Measurements from ENCODE around the gene DNAI7. TPM values are rescaled to one million over a fixed set of nuclear protein-coding genes. Genes with fewer than 3 reads are reported as not detected.

The DNAI7 gene
- polyA plus RNA-seq, 1 donor from 2014 or later = 1.3 TPM

DNA sequence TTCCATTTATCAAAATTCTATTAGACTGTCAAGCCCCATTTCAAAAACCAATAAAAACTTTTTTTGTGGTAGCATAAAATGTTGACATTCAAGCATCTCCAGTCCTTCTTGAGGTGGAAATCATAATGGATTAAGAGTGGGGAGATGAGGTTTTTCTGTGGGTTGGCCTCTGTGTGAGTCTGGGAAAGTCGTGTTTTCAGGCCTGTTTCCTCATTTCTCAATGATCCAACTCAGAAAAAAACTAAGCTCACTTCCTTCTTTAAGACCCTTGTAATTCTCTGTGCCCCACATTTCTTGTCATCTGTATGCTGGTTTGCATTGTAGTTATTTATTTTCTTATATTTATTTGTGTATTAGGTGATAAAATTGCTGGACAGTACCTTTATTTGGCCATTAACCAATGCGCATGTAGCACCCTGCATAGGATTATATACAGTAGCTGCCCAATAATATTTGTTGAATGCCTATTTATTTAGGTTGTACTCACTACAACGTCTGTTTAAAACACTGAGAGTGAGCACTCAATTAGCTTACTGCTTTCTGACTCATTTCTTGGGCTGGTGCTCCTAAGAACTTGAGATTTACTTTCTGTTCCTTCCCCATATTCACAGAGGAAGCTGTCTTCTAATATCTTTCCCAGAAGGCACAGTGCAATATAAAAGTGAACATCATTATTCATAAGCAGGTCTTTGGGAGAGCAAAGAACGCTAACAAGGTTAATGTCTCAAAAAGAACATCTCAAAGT is 121.9 kb downstream of the DNAI7 start:
- TF ChIP-seq MXI1 (conservative IDR thresholded peaks at IDR 0.05; ENCODE audit: poor library complexity, severe bottlenecking) = no peak
- TF ChIP-seq TAF1 (IDR thresholded peaks at IDR 0.05; ENCODE audit: low read depth) = no peak
- no peak for TF ChIP-seq SMC3 (conservative IDR thresholded peaks at IDR 0.05; ENCODE audit: poor library complexity)
- TF ChIP-seq RAD21 (conservative IDR thresholded peaks at IDR 0.05) = no peak
- no peak for TF ChIP-seq POLR2AphosphoS5 (IDR thresholded peaks at IDR 0.05)
- no peak for TF ChIP-seq EP300 (conservative IDR thresholded peaks at IDR 0.05; ENCODE audit: poor library complexity, severe bottlenecking)
- TF ChIP-seq, protein P1, sequence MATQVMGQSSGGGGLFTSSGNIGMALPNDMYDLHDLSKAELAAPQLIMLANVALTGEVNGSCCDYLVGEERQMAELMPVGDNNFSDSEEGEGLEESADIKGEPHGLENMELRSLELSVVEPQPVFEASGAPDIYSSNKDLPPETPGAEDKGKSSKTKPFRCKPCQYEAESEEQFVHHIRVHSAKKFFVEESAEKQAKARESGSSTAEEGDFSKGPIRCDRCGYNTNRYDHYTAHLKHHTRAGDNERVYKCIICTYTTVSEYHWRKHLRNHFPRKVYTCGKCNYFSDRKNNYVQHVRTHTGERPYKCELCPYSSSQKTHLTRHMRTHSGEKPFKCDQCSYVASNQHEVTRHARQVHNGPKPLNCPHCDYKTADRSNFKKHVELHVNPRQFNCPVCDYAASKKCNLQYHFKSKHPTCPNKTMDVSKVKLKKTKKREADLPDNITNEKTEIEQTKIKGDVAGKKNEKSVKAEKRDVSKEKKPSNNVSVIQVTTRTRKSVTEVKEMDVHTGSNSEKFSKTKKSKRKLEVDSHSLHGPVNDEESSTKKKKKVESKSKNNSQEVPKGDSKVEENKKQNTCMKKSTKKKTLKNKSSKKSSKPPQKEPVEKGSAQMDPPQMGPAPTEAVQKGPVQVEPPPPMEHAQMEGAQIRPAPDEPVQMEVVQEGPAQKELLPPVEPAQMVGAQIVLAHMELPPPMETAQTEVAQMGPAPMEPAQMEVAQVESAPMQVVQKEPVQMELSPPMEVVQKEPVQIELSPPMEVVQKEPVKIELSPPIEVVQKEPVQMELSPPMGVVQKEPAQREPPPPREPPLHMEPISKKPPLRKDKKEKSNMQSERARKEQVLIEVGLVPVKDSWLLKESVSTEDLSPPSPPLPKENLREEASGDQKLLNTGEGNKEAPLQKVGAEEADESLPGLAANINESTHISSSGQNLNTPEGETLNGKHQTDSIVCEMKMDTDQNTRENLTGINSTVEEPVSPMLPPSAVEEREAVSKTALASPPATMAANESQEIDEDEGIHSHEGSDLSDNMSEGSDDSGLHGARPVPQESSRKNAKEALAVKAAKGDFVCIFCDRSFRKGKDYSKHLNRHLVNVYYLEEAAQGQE (IDR thresholded peaks at IDR 0.05; ENCODE audit: borderline replicate concordance) = no peak
- TF ChIP-seq, protein P2, sequence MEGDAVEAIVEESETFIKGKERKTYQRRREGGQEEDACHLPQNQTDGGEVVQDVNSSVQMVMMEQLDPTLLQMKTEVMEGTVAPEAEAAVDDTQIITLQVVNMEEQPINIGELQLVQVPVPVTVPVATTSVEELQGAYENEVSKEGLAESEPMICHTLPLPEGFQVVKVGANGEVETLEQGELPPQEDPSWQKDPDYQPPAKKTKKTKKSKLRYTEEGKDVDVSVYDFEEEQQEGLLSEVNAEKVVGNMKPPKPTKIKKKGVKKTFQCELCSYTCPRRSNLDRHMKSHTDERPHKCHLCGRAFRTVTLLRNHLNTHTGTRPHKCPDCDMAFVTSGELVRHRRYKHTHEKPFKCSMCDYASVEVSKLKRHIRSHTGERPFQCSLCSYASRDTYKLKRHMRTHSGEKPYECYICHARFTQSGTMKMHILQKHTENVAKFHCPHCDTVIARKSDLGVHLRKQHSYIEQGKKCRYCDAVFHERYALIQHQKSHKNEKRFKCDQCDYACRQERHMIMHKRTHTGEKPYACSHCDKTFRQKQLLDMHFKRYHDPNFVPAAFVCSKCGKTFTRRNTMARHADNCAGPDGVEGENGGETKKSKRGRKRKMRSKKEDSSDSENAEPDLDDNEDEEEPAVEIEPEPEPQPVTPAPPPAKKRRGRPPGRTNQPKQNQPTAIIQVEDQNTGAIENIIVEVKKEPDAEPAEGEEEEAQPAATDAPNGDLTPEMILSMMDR (IDR thresholded peaks at IDR 0.05; ENCODE audit: poor library complexity, severe bottlenecking) = no peak
- no peak for TF ChIP-seq EZH2 (IDR thresholded peaks at IDR 0.05; ENCODE audit: borderline replicate concordance, insufficient read depth, low read length, poor library complexity, severe bottlenecking)
- H3K9me3 ChIP-seq (ENCODE audit: low read length) = no peaks in the 10 kb centered on the region
- no peak overlapping the region for H3K27ac ChIP-seq (ENCODE audit: low read length)
- H3F3A ChIP-seq (ENCODE audit: insufficient read depth, low read length, poor library complexity, severe bottlenecking) = no peaks in the 10 kb centered on the region
- H3K36me3 ChIP-seq (ENCODE audit: insufficient read depth, low read length) = no peaks in the 10 kb centered on the region
- H3K9ac ChIP-seq (ENCODE audit: low read length) = no peak overlapping the region
- H4K20me1 ChIP-seq (ENCODE audit: insufficient read depth) = no peaks in the 10 kb centered on the region
- no peaks in the 10 kb centered on the region for H3K27me3 ChIP-seq (ENCODE audit: insufficient read depth, low read depth, low read length)
- H2AFZ ChIP-seq (ENCODE audit: low read depth, low read length) = no peak overlapping the region
- H3K4me2 ChIP-seq (ENCODE audit: low read length) = no peak overlapping the region
- H3K4me3 ChIP-seq (ENCODE audit: low read length) = no peak overlapping the region
- H3K79me2 ChIP-seq (replicated peaks; ENCODE audit: insufficient read depth, low read length) = no peaks in the 10 kb centered on the region
- no peaks in the 10 kb centered on the region for H3K9me2 ChIP-seq (ENCODE audit: insufficient read depth, low read length)

DNA sequence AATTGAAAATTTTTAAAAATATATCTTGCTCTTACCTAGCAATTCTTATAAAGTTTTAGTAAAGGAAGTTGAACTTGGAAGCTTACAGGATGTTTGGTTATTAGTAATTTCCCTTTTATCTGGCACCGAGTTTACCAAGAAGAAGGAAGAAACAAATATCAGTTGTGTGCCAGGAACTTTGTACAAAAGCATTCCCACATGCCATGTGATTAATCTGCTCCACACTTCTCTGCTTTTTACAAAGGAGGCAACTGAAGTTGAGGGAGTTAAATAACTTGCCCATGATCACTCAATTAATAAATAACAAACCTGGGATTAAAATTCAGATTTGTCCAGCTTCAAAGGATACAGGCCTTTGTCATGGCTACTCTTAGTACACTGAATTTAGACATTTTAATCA is 123.6 kb downstream of the DNAI7 start:
- no peaks in the 10 kb centered on the region for H3K27me3 ChIP-seq (ENCODE audit: insufficient read depth, low read depth, low read length)
- H3K4me3 ChIP-seq (ENCODE audit: low read length) = no peak overlapping the region
- H4K20me1 ChIP-seq (ENCODE audit: insufficient read depth) = no peaks in the 10 kb centered on the region
- H2AFZ ChIP-seq (ENCODE audit: low read depth, low read length) = no peak overlapping the region
- no peak overlapping the region for H3K9ac ChIP-seq (ENCODE audit: low read length)
- H3K9me3 ChIP-seq (ENCODE audit: low read length) = no peaks in the 10 kb centered on the region
- H3F3A ChIP-seq (ENCODE audit: insufficient read depth, low read length, poor library complexity, severe bottlenecking) = no peaks in the 10 kb centered on the region
- H3K79me2 ChIP-seq (replicated peaks; ENCODE audit: insufficient read depth, low read length) = no peaks in the 10 kb centered on the region
- no peak for TF ChIP-seq TAF1 (IDR thresholded peaks at IDR 0.05; ENCODE audit: low read depth)
- TF ChIP-seq, protein P2 (IDR thresholded peaks at IDR 0.05; ENCODE audit: poor library complexity, severe bottlenecking) = no peak
- no peak for TF ChIP-seq EZH2 (IDR thresholded peaks at IDR 0.05; ENCODE audit: borderline replicate concordance, insufficient read depth, low read length, poor library complexity, severe bottlenecking)
- TF ChIP-seq, protein P1 (IDR thresholded peaks at IDR 0.05; ENCODE audit: borderline replicate concordance) = no peak
- no peak for TF ChIP-seq RAD21 (conservative IDR thresholded peaks at IDR 0.05)
- TF ChIP-seq MXI1 (conservative IDR thresholded peaks at IDR 0.05; ENCODE audit: poor library complexity, severe bottlenecking) = no peak
- TF ChIP-seq EP300 (conservative IDR thresholded peaks at IDR 0.05; ENCODE audit: poor library complexity, severe bottlenecking) = no peak
- TF ChIP-seq POLR2AphosphoS5 (IDR thresholded peaks at IDR 0.05) = no peak
- TF ChIP-seq SMC3 (conservative IDR thresholded peaks at IDR 0.05; ENCODE audit: poor library complexity) = no peak
- H3K9me2 ChIP-seq (ENCODE audit: insufficient read depth, low read length) = no peaks in the 10 kb centered on the region
- H3K27ac ChIP-seq (ENCODE audit: low read length) = no peak overlapping the region
- H3K4me2 ChIP-seq (ENCODE audit: low read length) = no peak overlapping the region
- H3K36me3 ChIP-seq (ENCODE audit: insufficient read depth, low read length) = no peaks in the 10 kb centered on the region

Measured in neural cell (in vitro differentiated cells).